GM10248 (cell line): ENCODE data around the gene SLC24A3.
A peak's percentile ranks its signal among the peaks of the same experiment; 100 is the strongest.
"Not testable (repeated sequence)": the region's sequence is repeated elsewhere in the genome, so short reads cannot be mapped to it uniquely, and the experiment has no call there.

Experiments
- CTCF ChIA-PET: fragments of 300-600 bp; sonication (Branson Sonifier 250); formaldehyde crosslinking; extraction: SDS; loops from one replicate; lab custom pipeline; 2021; ENCODE audit warnings: antibody characterized with exemption; lab: Yijun Ruan, JAX
- POLR2A ChIA-PET: fragments of 350-650 bp; sonication (Branson Sonifier 250); formaldehyde crosslinking; extraction: SDS; loops from one replicate; lab custom pipeline; 2020; ENCODE audit warnings: antibody characterized with exemption; lab: Yijun Ruan, JAX
- DNase-seq: peaks from one replicate; pipeline ENCODE4 v3.0.0; 2012; ENCODE audit errors: extremely low spot score
- CTCF ChIP-seq: IDR thresholded peaks from 2 replicates; pipeline ENCODE4 v1.5.1; 2012; ENCODE audit warnings: mild to moderate bottlenecking, low read depth; ENCODE audit errors: extremely low read depth, missing control alignments, control extremely low read depth

Gene SLC24A3

GRCh38 chr20:19750907-19751636 lies 538.6 kb downstream of the SLC24A3 start:
- ChIA-PET CTCF (no interaction called here), POLR2A (no interaction called here)
- DNase-seq, result peak; percentile 24
- TF ChIP-seq CTCF, result no peak

DNA sequence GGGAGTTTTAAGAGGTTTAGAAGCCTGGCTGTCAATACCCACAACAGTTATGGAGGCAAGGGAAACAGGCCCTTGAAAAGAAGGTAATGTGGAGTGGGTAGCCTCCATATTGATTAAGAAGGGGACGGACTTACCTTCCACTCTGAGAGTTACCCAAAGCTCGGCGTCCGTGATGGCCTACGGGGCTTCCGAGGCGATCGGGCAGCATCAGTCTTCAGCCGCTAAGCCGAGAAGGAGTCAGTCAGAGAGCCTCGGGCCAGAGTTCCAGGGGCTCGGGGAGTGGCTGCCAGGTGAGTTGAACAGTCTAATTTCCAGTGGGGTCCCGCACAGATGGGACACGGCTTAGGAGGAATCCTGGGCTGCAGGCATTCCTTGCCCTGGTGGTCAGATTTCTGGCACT lies 541.8 kb downstream of the SLC24A3 start:
- DNase-seq, POLR2A ChIA-PET, CTCF ChIA-PET: not testable (repeated sequence)

GRCh38 chr20:19756761-19757486 lies 544.5 kb downstream of the SLC24A3 start:
- TF ChIP-seq CTCF, result no peak
- ChIA-PET POLR2A (no interaction called here), CTCF (interaction anchor here (1.7 kb wide), 1 partner anchor 9 kb away, joined by 4 read pairs; no protein-coding TSS in a partner anchor)
- no peak for DNase-seq

- no peak for TF ChIP-seq CTCF
- CTCF ChIA-PET, result interaction anchor here (1.7 kb wide), 1 partner anchor 10 kb away, joined by 4 read pairs; no protein-coding TSS in a partner anchor
- DNase-seq, result peak; percentile 31
- POLR2A ChIA-PET, result no interaction called here
Measured at GRCh38 chr20:19757487-19758132, 545.2 kb downstream of the SLC24A3 start.

GRCh38 chr20:19758133-19758500 lies 545.7 kb downstream of the SLC24A3 start, which contains the start of gene RIN2:
RIN2 (plus strand) TSS chr20:19758258; CDS start chr20:19889602, 131,344 bp downstream.
- ChIA-PET POLR2A (no interaction called here), CTCF (interaction anchor here (1.7 kb wide), 1 partner anchor 11 kb away, joined by 4 read pairs; no protein-coding TSS in a partner anchor)
- DNase-seq, result peak; percentile 24
- TF ChIP-seq CTCF, result no peak

DNA sequence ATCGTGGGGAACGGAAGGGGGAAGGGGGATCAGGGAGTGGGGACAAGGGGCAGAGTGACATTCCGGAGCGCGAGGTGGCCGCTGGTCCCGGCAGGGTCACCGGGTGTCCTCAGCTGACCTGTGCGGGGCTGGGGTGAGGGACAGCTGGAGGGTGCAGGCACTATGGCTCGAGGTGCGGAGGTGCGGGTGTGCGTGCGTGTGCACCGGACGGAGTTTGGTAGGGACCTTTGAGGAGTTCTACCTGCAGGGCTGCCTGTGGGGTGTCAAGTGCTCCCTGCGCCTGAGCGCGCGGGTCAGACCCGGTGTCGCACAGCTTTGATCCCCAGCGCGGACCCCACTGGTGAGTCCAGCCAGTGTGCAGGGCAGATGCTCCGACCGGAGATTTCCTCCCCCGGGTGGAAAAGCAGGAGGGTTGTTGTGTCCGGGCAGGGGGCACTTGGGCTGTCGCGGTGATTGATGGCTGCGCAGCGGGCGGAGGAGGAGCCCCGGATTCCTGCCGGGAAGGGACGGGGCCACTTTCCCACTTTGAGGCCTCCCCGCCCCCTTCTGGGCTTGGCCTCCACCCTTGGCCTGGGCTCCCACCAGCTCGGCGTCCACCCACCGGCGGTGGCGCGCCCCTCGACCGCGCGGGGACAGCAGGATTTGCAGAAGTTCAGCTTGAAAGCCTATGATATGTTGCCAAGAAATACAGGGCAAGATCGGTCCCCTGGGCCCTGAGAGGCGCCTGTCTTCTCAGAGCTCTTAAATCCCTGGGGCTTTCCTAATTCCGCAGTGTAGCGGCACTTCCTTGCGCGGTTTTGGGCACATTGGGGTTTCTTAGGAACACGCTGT lies 546.3 kb downstream of the SLC24A3 start:
- no peak for DNase-seq
- CTCF ChIA-PET, result interaction anchor here (0.9 to 1.7 kb wide), 2 partner anchors 11 to 69 kb away, joined by 3 to 4 read pairs; no protein-coding TSS in a partner anchor
- POLR2A ChIA-PET, result no interaction called here
- no peak for TF ChIP-seq CTCF
